ENCODE measurements around the gene KCNC4.

- TF ChIP-seq CTCF (IDR thresholded peaks at IDR 0.05): no peak
- TF ChIP-seq EP300 (IDR thresholded peaks at IDR 0.05): no peak
Measured at GRCh38 chr1:110221119-110221518, 11.0 kb downstream of the KCNC4 start.
